Mesenchymal stem cell (in vitro differentiated cells and primary cell): Measurements from ENCODE around the gene MISP.

ENCODE experiments used
- DNase-seq: peaks from one replicate; pipeline ENCODE4 v3.0.0-alpha.2; 2013
- H2AFZ ChIP-seq: one replicate; pipeline ENCODE4 v1.6.1; 2013; ENCODE audit warnings: low read depth, mild to moderate bottlenecking, control low read depth, inconsistent platforms, low read length, moderate library complexity
- H2AK5ac ChIP-seq: 2 replicates; pipeline ENCODE4 v1.6.1; 2013; ENCODE audit warnings: low read length, moderate library complexity, mild to moderate bottlenecking, inconsistent platforms; ENCODE audit not compliant: severe bottlenecking
- H2BK120ac ChIP-seq: one replicate; pipeline ENCODE4 v1.6.1; 2013; ENCODE audit warnings: low read depth, mild to moderate bottlenecking, inconsistent platforms, low read length, moderate library complexity
- H2BK12ac ChIP-seq, 2 experiments: one replicate each; pipeline ENCODE4 v1.6.1; 2013; ENCODE audit warnings: inconsistent platforms in 2 of 2, low read length in 2 of 2, mild to moderate bottlenecking in 2 of 2, moderate library complexity in 2 of 2, control low read depth in 1 of 2
- H2BK15ac ChIP-seq: one replicate; pipeline ENCODE4 v1.6.1; 2013; ENCODE audit warnings: mild to moderate bottlenecking, low read depth, inconsistent platforms; ENCODE audit not compliant: poor library complexity, severe bottlenecking
- H2BK5ac ChIP-seq: 2 replicates; pipeline ENCODE4 v1.6.1; 2013; ENCODE audit warnings: low read depth, mild to moderate bottlenecking, low read length, control low read depth, inconsistent platforms; ENCODE audit not compliant: poor library complexity, severe bottlenecking
- H3K14ac ChIP-seq, 2 experiments: one replicate each; pipeline ENCODE4 v1.6.1; 2013; ENCODE audit warnings: inconsistent platforms in 2 of 2, low read length in 2 of 2, control low read depth in 1 of 2, mild to moderate bottlenecking in 1 of 2, moderate library complexity in 1 of 2
- H3K18ac ChIP-seq, 2 experiments: one replicate each; pipeline ENCODE4 v1.6.1; 2013; ENCODE audit warnings: inconsistent platforms in 2 of 2, low read length in 2 of 2, control low read depth in 1 of 2, low read depth in 1 of 2, mild to moderate bottlenecking in 1 of 2
- H3K23ac ChIP-seq, 2 experiments: one replicate each; pipeline ENCODE4 v1.6.1; 2013; ENCODE audit warnings: inconsistent platforms in 2 of 2, low read length in 2 of 2, mild to moderate bottlenecking in 2 of 2, moderate library complexity in 2 of 2, control low read depth in 1 of 2
- H3K27ac ChIP-seq: 2 replicates; pipeline ENCODE4 v1.5.1; 2013; ENCODE audit warnings: mild to moderate bottlenecking, moderate library complexity, low read length, control low read depth, inconsistent platforms; ENCODE audit not compliant: poor library complexity, severe bottlenecking
- H3K27me3 ChIP-seq, 2 experiments: 2 replicates each; pipeline versions ENCODE4 v1.6.1 to v1.7.0; 2013; ENCODE audit warnings: low read length in 2 of 2, mild to moderate bottlenecking in 2 of 2, moderate library complexity in 2 of 2, control low read depth in 1 of 2, inconsistent platforms in 1 of 2; ENCODE audit not compliant: control insufficient read depth in 1 of 2, insufficient read depth in 1 of 2
- H3K36me3 ChIP-seq, 2 experiments: 2 replicates each; pipeline versions ENCODE4 v1.6.1 to v1.7.0; 2013; ENCODE audit warnings: low read length in 2 of 2, control low read depth in 1 of 2, inconsistent platforms in 1 of 2, low read depth in 1 of 2, mild to moderate bottlenecking in 1 of 2; ENCODE audit not compliant: insufficient read depth in 2 of 2, control insufficient read depth in 1 of 2
- H3K4ac ChIP-seq, 2 experiments: one replicate each; pipeline ENCODE4 v1.6.1; 2013; ENCODE audit warnings: inconsistent platforms in 2 of 2, low read length in 2 of 2, mild to moderate bottlenecking in 2 of 2, moderate library complexity in 2 of 2, control low read depth in 1 of 2, low read depth in 1 of 2
- H3K4me1 ChIP-seq: 2 replicates; pipeline ENCODE4 v1.6.1; 2013; ENCODE audit warnings: low read depth, low read length, control low read depth; ENCODE audit not compliant: control insufficient read depth, insufficient read depth
- H3K4me2 ChIP-seq: 2 replicates; pipeline ENCODE4 v1.6.1; 2013; ENCODE audit warnings: low read length, mild to moderate bottlenecking, inconsistent platforms; ENCODE audit not compliant: poor library complexity, severe bottlenecking
- H3K4me3 ChIP-seq, 2 experiments: 2 replicates each; pipeline versions ENCODE4 v1.5.1 to v1.7.0; 2013; ENCODE audit warnings: low read length in 2 of 2, mild to moderate bottlenecking in 2 of 2, control low read depth in 1 of 2, low read depth in 1 of 2; ENCODE audit not compliant: insufficient read depth in 1 of 2
- H3K79me1 ChIP-seq: replicated peaks from 2 replicates; pipeline ENCODE4 v1.6.1; 2013; ENCODE audit warnings: mild to moderate bottlenecking, control low read depth, low read length, inconsistent platforms; ENCODE audit not compliant: poor library complexity, severe bottlenecking
- H3K9ac ChIP-seq: 2 replicates; pipeline ENCODE4 v1.7.0; 2013; ENCODE audit warnings: mild to moderate bottlenecking, low read length, moderate library complexity
- H3K9me3 ChIP-seq: 2 replicates; pipeline ENCODE4 v1.7.0; 2013; ENCODE audit warnings: mild to moderate bottlenecking, low read length; ENCODE audit not compliant: control insufficient read depth
- H4K8ac ChIP-seq: one replicate; pipeline ENCODE4 v1.6.1; 2013; ENCODE audit warnings: inconsistent platforms, mild to moderate bottlenecking, low read length, moderate library complexity
- H4K91ac ChIP-seq: one replicate; pipeline ENCODE4 v1.6.1; 2013; ENCODE audit warnings: mild to moderate bottlenecking, low read length, inconsistent platforms
- WGBS: methylation state at CpG from one replicate; pipeline ENCODE4 v1.1.7; 2013; ENCODE audit warnings: mixed read lengths; 5-methylcytosine and 5-hydroxymethylcytosine counted together

The MISP gene

GRCh38 chr19:757811-758668 lies 7.1 kb downstream of the MISP start:
- no peak overlapping the region for H2BK120ac ChIP-seq

GRCh38 chr19:763181-763580 lies 12.3 kb downstream of the MISP start:
- Histone ChIP-seq H3K4me1 (no peaks in the 10 kb centered on the region), H4K91ac (no peak overlapping the region), H3K79me1 (no peaks in the 10 kb centered on the region), H3K18ac (no peak overlapping the region), H3K4ac (no peak overlapping the region), H3K9me3 (peaks cover 5% of the 10 kb centered on the region), H2AK5ac (no peak overlapping the region), H3K27me3 (no peaks in the 10 kb centered on the region), H3K4me2 (no peak overlapping the region), H2BK5ac (no peak overlapping the region), H3K36me3 (no peaks in the 10 kb centered on the region), H2BK120ac (no peak overlapping the region), H3K9ac (no peak overlapping the region), H2AFZ (no peak overlapping the region), H3K27ac (no peak overlapping the region), H2BK12ac (no peak overlapping the region), H3K23ac (no peak overlapping the region), H3K14ac (no peak overlapping the region), H3K4me3 (no peak overlapping the region), H4K8ac (no peak overlapping the region), H2BK15ac (no peak overlapping the region)
- 95% methylated on average over 9 of the region's 10 CpGs for WGBS
- no peak for DNase-seq

More at GRCh38 chr19:757811-758668, 7.1 kb downstream of the MISP start:
- H3K18ac ChIP-seq: no peak overlapping the region
- H2BK12ac ChIP-seq: no peak overlapping the region
- no peak overlapping the region for H3K4me3 ChIP-seq
- no peak overlapping the region for H4K8ac ChIP-seq
- no peak overlapping the region for H3K14ac ChIP-seq
- 96% methylated on average over 50 of the region's 50 CpGs for WGBS
- DNase-seq: no peak
- no peak overlapping the region for H2BK5ac ChIP-seq
- H3K9me3 ChIP-seq: peaks cover 5% of the 10 kb centered on the region
- no peaks in the 10 kb centered on the region for H3K27me3 ChIP-seq
- H3K4me1 ChIP-seq: peaks cover 6% of the 10 kb centered on the region
- H3K23ac ChIP-seq: no peak overlapping the region
- H2AFZ ChIP-seq: no peak overlapping the region
- H2AK5ac ChIP-seq: no peak overlapping the region
- H3K4ac ChIP-seq: no peak overlapping the region
- no peaks in the 10 kb centered on the region for H3K36me3 ChIP-seq
- no peak overlapping the region for H3K9ac ChIP-seq
- H3K27ac ChIP-seq: no peak overlapping the region
- no peak overlapping the region for H4K91ac ChIP-seq
- H3K79me1 ChIP-seq: no peaks in the 10 kb centered on the region
- no peak overlapping the region for H2BK15ac ChIP-seq
- H3K4me2 ChIP-seq: no peak overlapping the region

GRCh38 chr19:763869-764268 lies 13.0 kb downstream of the MISP start:
- no peak overlapping the region for H3K4ac ChIP-seq
- peaks cover 5% of the 10 kb centered on the region for H3K9me3 ChIP-seq
- H3K4me2 ChIP-seq: no peak overlapping the region
- H3K27me3 ChIP-seq: no peaks in the 10 kb centered on the region
- H2AK5ac ChIP-seq: no peak overlapping the region
- no peak overlapping the region for H3K14ac ChIP-seq
- H2BK5ac ChIP-seq: no peak overlapping the region
- no peaks in the 10 kb centered on the region for H3K79me1 ChIP-seq
- H3K23ac ChIP-seq: no peak overlapping the region
- no peak overlapping the region for H2BK15ac ChIP-seq
- peaks cover 2% of the 10 kb centered on the region for H3K4me1 ChIP-seq
- no peak overlapping the region for H3K27ac ChIP-seq
- no peak overlapping the region for H4K8ac ChIP-seq
- H2AFZ ChIP-seq: no peak overlapping the region
- H3K36me3 ChIP-seq: no peaks in the 10 kb centered on the region
- no peak for DNase-seq
- no peak overlapping the region for H2BK12ac ChIP-seq
- H3K4me3 ChIP-seq: no peak overlapping the region
- no peak overlapping the region for H2BK120ac ChIP-seq
- H3K9ac ChIP-seq: no peak overlapping the region
- H3K18ac ChIP-seq: no peak overlapping the region
- 98% methylated on average over 6 of the region's 6 CpGs for WGBS
- no peak overlapping the region for H4K91ac ChIP-seq

- Histone ChIP-seq H3K79me1 (no peaks in the 10 kb centered on the region), H2BK15ac (no peak overlapping the region), H3K4ac (no peak overlapping the region), H2BK12ac (no peak overlapping the region), H3K4me1 (peaks cover 5% of the 10 kb centered on the region), H4K91ac (no peak overlapping the region), H2BK120ac (no peak overlapping the region), H3K4me2 (no peak overlapping the region), H3K4me3 (no peak overlapping the region), H2BK5ac (no peak overlapping the region), H3K23ac (no peak overlapping the region), H3K9ac (no peak overlapping the region), H3K9me3 (peaks cover 5% of the 10 kb centered on the region), H3K27ac (no peak overlapping the region), H2AFZ (no peak overlapping the region), H2AK5ac (no peak overlapping the region), H3K14ac (no peak overlapping the region), H3K18ac (no peak overlapping the region), H3K27me3 (no peaks in the 10 kb centered on the region), H4K8ac (no peak overlapping the region), H3K36me3 (no peaks in the 10 kb centered on the region)
- WGBS: 95% methylated on average over 12 of the region's 12 CpGs
- no peak for DNase-seq
Observed at GRCh38 chr19:764301-764700, 13.4 kb downstream of the MISP start.
